ENCODE measurements around the gene HIF1A. TPM values are rescaled to one million over a fixed set of nuclear protein-coding genes. Genes with fewer than 3 reads are reported as not detected.

HIF1A gene
- total and polyA plus RNA-seq, 2 of the 8 experiments (the other 6 are each of a cell fraction or from before 2014, with no cell fraction given): 54.8 to 175 TPM

- TF ChIP-seq YY1 (IDR thresholded peaks at IDR 0.05; ENCODE audit: low read depth, low read length): no peak
- TF ChIP-seq NANOG (IDR thresholded peaks at IDR 0.05; ENCODE audit: insufficient read depth, low read depth, low read length, poor library complexity, severe bottlenecking): no peak
- no peak for TF ChIP-seq RBBP5 (IDR thresholded peaks at IDR 0.05; ENCODE audit: borderline replicate concordance, low read depth, low read length)
- TF ChIP-seq RNF2 (IDR thresholded peaks at IDR 0.05; ENCODE audit: borderline replicate concordance, low read depth, low read length, missing control alignments, poor library complexity, severe bottlenecking): no peak
- TF ChIP-seq SP2 (IDR thresholded peaks at IDR 0.05; ENCODE audit: low read length): no peak
- no peak for TF ChIP-seq SIX5 (IDR thresholded peaks at IDR 0.05; ENCODE audit: low read depth, low read length)
Observed at GRCh38 chr14:61662437-61663311, 32.6 kb upstream of the HIF1A start (continued).
